Activated naive CD4-positive, alpha-beta T cell treated with anti-CD3 and anti-CD28 coated beads, Interleukin-2, amount 50 U/mL, for 72 hours (primary cell): ENCODE results near the gene EIF3B. TPM values are rescaled to one million over a fixed set of nuclear protein-coding genes. Genes with fewer than 3 reads are reported as not detected.
"Not testable (repeated sequence)": the region's sequence is repeated elsewhere in the genome, so short reads cannot be mapped to it uniquely, and the experiment has no call there.

Source experiments
- ATAC-seq, 2 donors: fragments of 150-1000 bp; cut with Tn5 transposase; 2 replicates each; pipeline ENCODE4 v1.10.0; 2021; ENCODE audit warnings: mild to moderate bottlenecking in 2 of 2, moderate library complexity in 2 of 2
- DNase-seq, 2 donors: peaks; one replicate each; pipeline ENCODE4 v3.0.0; 2021 to 2022; ENCODE audit warnings: low spot score in 2 of 2
- H3K27ac Mint-ChIP-seq, 2 donors: one replicate each; pipeline ENCODE4 v1.8.0; 2022; ENCODE audit warnings: mild to moderate bottlenecking in 2 of 2, mixed read lengths in 2 of 2
- H3K36me3 Mint-ChIP-seq, 2 donors: one replicate each; pipeline ENCODE4 v1.8.0; 2022; ENCODE audit warnings: mixed read lengths in 2 of 2
- H3K9me3 Mint-ChIP-seq, 2 donors: one replicate each; pipeline ENCODE4 v1.8.0; 2022; ENCODE audit warnings: mixed read lengths in 2 of 2
- total RNA-seq, 2 donors: library from RNA; stranded (reverse); gene quantifications; one replicate each; pipeline ENCODE4 v1.2.3, GENCODE V29; 2022

Gene EIF3B
- total RNA-seq, 2 donors from 2014 or later: 130 to 260 TPM

DNA sequence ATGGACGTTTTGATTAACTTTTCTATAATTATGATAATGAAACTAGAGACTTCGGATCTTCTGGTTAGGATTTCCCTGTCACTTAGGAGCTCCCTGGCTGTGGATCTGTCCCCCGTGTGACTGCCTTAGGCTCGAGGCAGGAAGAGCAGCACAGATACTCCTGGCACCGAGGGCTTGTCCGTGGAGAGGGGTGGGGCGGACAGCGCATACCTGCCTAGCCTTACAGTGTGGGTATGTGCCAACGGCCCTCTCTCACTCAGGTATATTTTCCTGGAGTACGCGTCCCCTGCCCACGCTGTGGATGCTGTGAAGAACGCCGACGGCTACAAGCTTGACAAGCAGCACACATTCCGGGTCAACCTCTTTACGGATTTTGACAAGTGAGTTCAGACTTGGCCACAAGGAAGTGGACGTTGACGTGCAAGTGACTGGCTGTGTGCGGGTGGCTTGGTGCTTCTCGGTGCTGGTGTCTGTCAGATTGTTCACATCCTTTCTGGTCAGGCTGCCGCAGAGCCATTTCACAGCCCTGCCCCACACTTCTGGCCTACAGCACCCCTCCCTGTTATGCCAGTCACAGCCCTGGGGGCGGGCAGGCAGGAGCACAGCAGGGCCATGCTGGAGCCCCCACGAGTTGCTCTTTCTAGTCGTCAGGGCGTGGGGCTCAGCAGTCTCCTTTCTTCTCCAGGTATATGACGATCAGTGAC is 7.9 kb downstream of the EIF3B start:
- Mint-ChIP-seq H3K27ac (peak overlapping the region in 1 of 2 donors; percentile 73), H3K36me3 (peaks cover 29 to 35% of the 10 kb centered on the region in 2 donors), H3K9me3 (no peaks in the 10 kb centered on the region)
- DNase-seq: no peak
- ATAC-seq: no peak

- Mint-ChIP-seq H3K36me3 (peaks cover 13 to 28% of the 10 kb centered on the region in 2 donors), H3K27ac (no peak overlapping the region), H3K9me3 (no peaks in the 10 kb centered on the region)
- ATAC-seq: no peak
- DNase-seq: no peak
Observed at GRCh38 chr7:2369139-2369538, 14.5 kb downstream of the EIF3B start.

- H3K9me3 Mint-ChIP-seq: no peaks in the 10 kb centered on the region
- DNase-seq (no peak), ATAC-seq (no peak)
- H3K27ac Mint-ChIP-seq: peak overlapping the region in 1 of 2 donors; percentile 50
- H3K36me3 Mint-ChIP-seq: peaks cover 15 to 33% of the 10 kb centered on the region in 2 donors
Observed at GRCh38 chr7:2371329-2371728, 16.7 kb downstream of the EIF3B start.

GRCh38 chr7:2372724-2373123 is 18.1 kb downstream of the EIF3B start:
- H3K36me3 Mint-ChIP-seq: peaks cover 23 to 41% of the 10 kb centered on the region in 2 donors
- H3K9me3 Mint-ChIP-seq: no peaks in the 10 kb centered on the region
- ATAC-seq (peak in 1 of 2 donors; percentile 17), DNase-seq (no peak)
- H3K27ac Mint-ChIP-seq: peak overlapping the region in 1 of 2 donors; percentile 36

DNA sequence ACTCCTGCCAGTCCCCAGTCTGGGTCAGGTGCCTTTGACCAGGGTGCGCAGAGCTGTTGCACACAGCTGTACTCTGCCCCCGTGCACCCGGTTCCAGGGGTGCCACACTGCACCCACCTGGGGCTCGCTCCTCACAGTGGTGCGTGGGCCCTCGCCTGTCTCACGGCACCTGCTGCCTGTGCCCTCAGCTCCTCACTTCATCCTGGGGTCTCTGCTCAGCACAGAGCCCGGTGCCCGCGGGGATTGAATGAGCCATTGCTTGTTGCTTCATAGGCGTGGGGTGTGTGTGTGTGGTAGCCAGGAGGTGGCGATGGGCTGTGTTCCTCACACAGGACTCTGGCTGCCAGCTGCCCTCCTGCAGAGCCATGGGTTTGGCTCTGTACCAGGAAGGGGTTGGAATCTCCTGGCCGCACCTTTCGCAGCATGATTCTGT is 18.5 kb downstream of the EIF3B start:
- Mint-ChIP-seq H3K9me3 (no peaks in the 10 kb centered on the region), H3K27ac (peak overlapping the region in 1 of 2 donors; percentile 36), H3K36me3 (peaks cover 23 to 43% of the 10 kb centered on the region in 2 donors)
- ATAC-seq (peak in 1 of 2 donors; percentile 18), DNase-seq (no peak)

GRCh38 chr7:2373646-2374045 is 19.0 kb downstream of the EIF3B start:
- no peak for DNase-seq
- H3K36me3 Mint-ChIP-seq: peaks cover 23 to 47% of the 10 kb centered on the region in 2 donors
- no peaks in the 10 kb centered on the region for H3K9me3 Mint-ChIP-seq
- no peak for ATAC-seq
- peak overlapping the region in 1 of 2 donors; percentile 36 for H3K27ac Mint-ChIP-seq

- Mint-ChIP-seq H3K9me3 (no peaks in the 10 kb centered on the region), H3K27ac (no peak overlapping the region), H3K36me3 (peaks cover 28 to 46% of the 10 kb centered on the region in 2 donors)
- no peak for DNase-seq
- no peak for ATAC-seq
Observed at GRCh38 chr7:2374401-2374800, 19.8 kb downstream of the EIF3B start.

GRCh38 chr7:2374830-2375728 is 20.5 kb downstream of the EIF3B start:
- Mint-ChIP-seq H3K27ac (peak overlapping the region in 1 of 2 donors; percentile 52), H3K36me3 (peaks cover 30 to 48% of the 10 kb centered on the region in 2 donors), H3K9me3 (no peaks in the 10 kb centered on the region)
- no peak for DNase-seq
- ATAC-seq: no peak

GRCh38 chr7:2376351-2377154 is 21.9 kb downstream of the EIF3B start:
- H3K36me3 Mint-ChIP-seq: peaks cover 28 to 53% of the 10 kb centered on the region in 2 donors
- H3K27ac Mint-ChIP-seq: no peak overlapping the region
- peak in 1 of 2 donors; percentile 5 for ATAC-seq
- no peaks in the 10 kb centered on the region for H3K9me3 Mint-ChIP-seq
- DNase-seq: no peak

DNA sequence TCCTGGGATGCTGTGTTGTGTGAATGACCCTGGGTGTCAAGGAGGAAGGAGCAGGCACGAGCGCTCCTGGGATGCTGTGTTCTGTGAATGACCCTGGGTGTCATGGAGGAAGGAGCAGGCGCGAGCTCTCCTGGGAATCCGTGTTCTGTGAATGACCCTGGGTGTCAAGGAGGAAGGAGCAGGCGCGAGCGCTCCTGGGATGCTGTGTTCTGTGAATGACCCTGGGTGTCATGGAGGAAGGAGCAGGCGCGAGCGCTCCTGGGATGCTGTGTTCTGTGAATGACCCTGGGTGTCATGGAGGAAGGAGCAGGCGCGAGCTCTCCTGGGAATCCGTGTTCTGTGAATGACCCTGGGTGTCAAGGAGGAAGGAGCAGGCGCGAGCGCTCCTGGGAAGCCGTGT is 22.9 kb downstream of the EIF3B start:
- H3K27ac Mint-ChIP-seq, H3K9me3 Mint-ChIP-seq, ATAC-seq, DNase-seq: not testable (repeated sequence)
- H3K36me3 Mint-ChIP-seq: peaks cover 23 to 43% of the 10 kb centered on the region in 2 donors

DNA sequence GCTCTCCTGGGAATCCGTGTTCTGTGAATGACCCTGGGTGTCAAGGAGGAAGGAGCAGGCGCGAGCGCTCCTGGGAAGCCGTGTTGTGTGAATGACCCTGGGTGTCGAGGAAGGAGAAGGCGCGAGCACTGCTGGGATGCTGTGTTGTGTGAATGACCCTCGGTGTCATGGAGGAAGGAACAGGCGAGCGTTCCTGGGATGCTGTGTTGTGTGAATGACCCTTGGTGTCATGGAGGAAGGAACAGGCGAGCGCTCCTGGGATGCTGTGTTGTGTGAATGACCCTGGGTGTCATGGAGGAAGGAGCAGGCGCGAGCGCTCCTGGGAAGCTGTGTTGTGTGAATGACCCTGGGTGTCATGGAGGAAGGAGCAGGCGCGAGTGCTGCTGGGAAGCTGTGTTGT is 23.5 kb downstream of the EIF3B start:
- Mint-ChIP-seq H3K27ac (peak overlapping the region in 1 of 2 donors; percentile 3), H3K36me3 (peaks cover 23 to 38% of the 10 kb centered on the region in 2 donors)
- DNase-seq, H3K9me3 Mint-ChIP-seq, ATAC-seq: not testable (repeated sequence)

GRCh38 chr7:2379161-2379560 is 24.5 kb downstream of the EIF3B start:
- ATAC-seq: no peak
- DNase-seq: no peak
- Mint-ChIP-seq H3K27ac (peak overlapping the region in 1 of 2 donors; percentile 55), H3K36me3 (peaks cover 23 to 38% of the 10 kb centered on the region in 2 donors), H3K9me3 (no peaks in the 10 kb centered on the region)

GRCh38 chr7:2379821-2380450 is 25.3 kb downstream of the EIF3B start:
- ATAC-seq (peak in 1 of 2 donors; percentile 3), DNase-seq (no peak)
- no peaks in the 10 kb centered on the region for H3K9me3 Mint-ChIP-seq
- peaks cover 20 to 38% of the 10 kb centered on the region in 2 donors for H3K36me3 Mint-ChIP-seq
- H3K27ac Mint-ChIP-seq: peak overlapping the region in 1 of 2 donors; percentile 44

DNA sequence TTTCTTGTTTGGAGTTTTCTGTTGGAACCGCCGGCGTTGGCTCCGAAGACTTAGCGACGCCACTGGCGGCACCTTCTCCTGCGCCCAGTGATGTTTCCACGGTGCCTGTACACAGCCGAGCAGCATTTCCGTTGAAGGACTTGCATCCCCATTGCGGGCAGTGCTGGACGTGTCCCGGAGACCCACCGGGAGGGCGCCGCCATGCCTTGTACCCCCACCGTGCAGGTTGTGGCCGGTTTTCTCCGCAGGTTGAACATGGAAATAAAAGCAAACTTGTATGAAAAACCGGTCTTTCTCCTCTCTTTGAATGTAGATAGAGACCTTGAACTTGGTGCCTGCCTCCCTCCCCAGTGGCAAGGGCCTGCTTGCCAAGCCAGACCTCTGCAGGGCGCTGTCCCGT is 25.8 kb downstream of the EIF3B start:
- Mint-ChIP-seq H3K36me3 (peaks cover 15 to 32% of the 10 kb centered on the region in 2 donors), H3K27ac (peak overlapping the region in 1 of 2 donors; percentile 44)
- no peak for ATAC-seq

DNA sequence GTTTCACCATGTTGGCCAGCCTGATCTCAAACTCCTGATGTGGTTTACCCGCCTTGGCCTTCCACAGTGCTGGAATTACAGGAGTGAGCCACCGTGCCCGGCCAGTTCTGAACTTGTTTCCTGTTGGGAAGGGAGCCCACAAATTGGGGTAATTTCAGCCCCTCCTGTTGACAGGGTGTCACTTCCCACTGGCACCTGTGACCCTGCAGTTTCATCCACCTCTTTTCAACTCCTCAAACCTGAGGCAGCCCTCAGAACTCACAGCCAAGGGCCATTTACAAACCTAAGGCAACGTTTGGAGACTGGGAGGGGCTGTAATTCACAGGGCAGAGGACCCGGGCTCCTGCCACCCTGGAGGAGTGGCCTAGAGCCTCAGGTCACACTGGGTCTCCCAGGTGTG is 26.6 kb downstream of the EIF3B start:
- peaks cover 15 to 29% of the 10 kb centered on the region in 2 donors for H3K36me3 Mint-ChIP-seq

More for the DNA sequence above, 25.8 kb downstream of the EIF3B start:
- DNase-seq: no peak
- no peaks in the 10 kb centered on the region for H3K9me3 Mint-ChIP-seq

More for the DNA sequence above, 26.6 kb downstream of the EIF3B start:
- Mint-ChIP-seq H3K27ac (no peak overlapping the region), H3K9me3 (no peaks in the 10 kb centered on the region)
- no peak for DNase-seq
- no peak for ATAC-seq
